GM12878 (cell line): ENCODE results near the gene MANBA. TPM values are rescaled to one million over a fixed set of nuclear protein-coding genes. Genes with fewer than 3 reads are reported as not detected.

Experiments used
- ATAC-seq: fragments of 200-7000 bp; cut with Tn5 transposase; 3 replicates; pipeline ENCODE4 v1.9.1; 2020; ENCODE audit warnings: mild to moderate bottlenecking, moderate library complexity
- BruUV-seq: library from RNA; stranded (reverse); fragments of 400-500 nt; replicated peaks from 2 replicates; lab custom pipeline; 2021; lab: Mats Ljungman, UMichigan
- CTCF ChIA-PET: fragments of 300-600 bp; sonication (Branson Sonifier 250); formaldehyde crosslinking; extraction: SDS; loops from one replicate; lab custom pipeline; 2021; ENCODE audit warnings: inconsistent platforms; lab: Yijun Ruan, JAX
- POLR2A ChIA-PET: fragments of 350-600 bp; formaldehyde crosslinking; extraction: SDS; loops from one replicate; lab custom pipeline; 2021; ENCODE audit warnings: inconsistent platforms; lab: Charles Lee
- RAD21 ChIA-PET: fragments of 300-600 bp; sonication (Branson Sonifier 250); formaldehyde crosslinking; loops from one replicate; lab custom pipeline; 2023; ENCODE audit warnings: antibody characterized with exemption; ENCODE audit not compliant: unreplicated experiment; lab: Charles Lee
- SMC1A ChIA-PET: fragments of 300-600 bp; sonication (Branson Sonifier 250); formaldehyde crosslinking; loops from one replicate; lab custom pipeline; 2023; ENCODE audit not compliant: unreplicated experiment, uncharacterized antibody; lab: Charles Lee
- DNase-seq: peaks from one replicate; pipeline ENCODE4 v3.0.0-alpha.2; 2011; ENCODE audit warnings: low read depth, low spot score
- FAIRE-seq: peaks from 3 replicates; lab custom pipeline; 2011; peaks lifted over from hg19 to GRCh38; lab: Jason Lieb, UNC
- H2AFZ ChIP-seq: 2 replicates; pipeline ENCODE4 v1.6.0; 2011; ENCODE audit warnings: low read depth, low read length, control low read depth; ENCODE audit not compliant: control insufficient read depth
- H3K27ac ChIP-seq: 2 replicates; pipeline ENCODE4 v1.5.1; 2011; ENCODE audit warnings: control low read depth; ENCODE audit not compliant: control insufficient read depth, insufficient read depth
- H3K27me3 ChIP-seq, 2 experiments: replicated peaks in 1 of 2; 2 replicates each; pipeline versions ENCODE4 v1.6.0 to v1.6.1; 2011; ENCODE audit warnings: low read length in 1 of 2; ENCODE audit not compliant: control insufficient read depth in 2 of 2, insufficient read depth in 2 of 2
- H3K36me3 ChIP-seq, 2 experiments: 2 replicates each; pipeline ENCODE4 v1.5.1; 2011; ENCODE audit warnings: low read length in 1 of 2; ENCODE audit not compliant: control insufficient read depth in 2 of 2, insufficient read depth in 2 of 2
- H3K4me1 ChIP-seq: 2 replicates; pipeline ENCODE4 v1.6.1; 2011; ENCODE audit warnings: mild to moderate bottlenecking, low read length, moderate library complexity, mixed read lengths; ENCODE audit not compliant: control insufficient read depth, insufficient read depth
- H3K4me2 ChIP-seq: 2 replicates; pipeline ENCODE4 v1.6.0; 2011; ENCODE audit warnings: control low read depth; ENCODE audit not compliant: control insufficient read depth, insufficient read depth
- H3K4me3 ChIP-seq: fragments of 200-600 bp; sonication (generic); 2 replicates; pipeline ENCODE4 v1.5.1; 2016
- H3K79me2 ChIP-seq: 2 replicates; pipeline ENCODE4 v1.6.0; 2011; ENCODE audit warnings: low read length; ENCODE audit not compliant: control insufficient read depth, insufficient read depth
- H3K9ac ChIP-seq: 2 replicates; pipeline ENCODE4 v1.8.0; 2011; ENCODE audit warnings: low read length, control low read depth, mixed read lengths; ENCODE audit not compliant: control insufficient read depth, insufficient read depth
- H3K9me3 ChIP-seq: replicated peaks from 3 replicates; pipeline ENCODE4 v1.5.1; 2011; ENCODE audit warnings: mild to moderate bottlenecking, low read length; ENCODE audit not compliant: control insufficient read depth, insufficient read depth
- H4K20me1 ChIP-seq: 2 replicates; pipeline ENCODE4 v1.6.0; 2011; ENCODE audit not compliant: control insufficient read depth, insufficient read depth
- EED ChIP-seq: sonication (generic); IDR thresholded peaks from 2 replicates; pipeline ENCODE4 v1.6.1; 2016; ENCODE audit warnings: antibody characterized with exemption, low read depth
- EGR1 ChIP-seq, 2 experiments: IDR thresholded peaks; 1 replicate in 1 of 2; 2 replicates in 1 of 2; pipeline ENCODE4 v1.6.1; 2011 to 2012; ENCODE audit warnings: low read depth in 2 of 2, low read length in 2 of 2, borderline replicate concordance in 1 of 2, mild to moderate bottlenecking in 1 of 2, moderate library complexity in 1 of 2
- EP300 ChIP-seq, 2 experiments: fragments of 150-350 bp in 1 of 2; IDR thresholded peaks; 2 replicates each; pipeline ENCODE4 v1.6.1; 2011 to 2012; ENCODE audit warnings: low read depth in 2 of 2, low read length in 2 of 2, borderline replicate concordance in 1 of 2, improper control_type of control experiment in 1 of 2, inconsistent platforms in 1 of 2; ENCODE audit not compliant: control insufficient read depth in 1 of 2
- HDAC6 ChIP-seq: fragments of 200-600 bp; sonication (generic); IDR thresholded peaks from one replicate; pipeline ENCODE4 v1.8.0; 2017; ENCODE audit warnings: antibody characterized with exemption; ENCODE audit not compliant: unreplicated experiment
- HSF1 ChIP-seq: fragments of 150-350 bp; IDR thresholded peaks from 2 replicates; pipeline ENCODE4 v1.6.1; 2014; ENCODE audit warnings: mild to moderate bottlenecking, low read depth, low read length
- PKNOX1 ChIP-seq: fragments of 450-650 bp; IDR thresholded peaks from 2 replicates; pipeline ENCODE4 v1.6.1; 2016; ENCODE audit warnings: mild to moderate bottlenecking
- RFX5 ChIP-seq: IDR thresholded peaks from 2 replicates; pipeline ENCODE4 v1.6.1; 2011; ENCODE audit warnings: low read depth, low read length, improper control_type of control experiment
- SREBF1 ChIP-seq: IDR thresholded peaks from 2 replicates; pipeline ENCODE4 v1.6.1; 2012; ENCODE audit warnings: mild to moderate bottlenecking, low read length
- USF2 ChIP-seq: IDR thresholded peaks from 2 replicates; pipeline ENCODE4 v1.6.1; 2011; ENCODE audit warnings: low read depth, low read length, improper control_type of control experiment, borderline replicate concordance
- WRNIP1 ChIP-seq: IDR thresholded peaks from 2 replicates; pipeline ENCODE4 v1.6.1; 2011; ENCODE audit warnings: low read depth, low read length, improper control_type of control experiment, borderline replicate concordance
- WGBS: methylation state at CpG from one replicate; pipeline ENCODE4 v1.1.6; 2016; ENCODE audit warnings: low lambda C conversion rate; ENCODE audit not compliant: insufficient replicate concordance, insufficient coverage; ENCODE audit errors: missing lambda C conversion rate; 5-methylcytosine and 5-hydroxymethylcytosine counted together
- in situ Hi-C: fragments of 300-500 bp; cut with MboI; formaldehyde crosslinking; loops from 9 replicates; pipeline ENCODE4 v1.14.3; 2018; ENCODE audit warnings: mixed read lengths
- intact Hi-C: fragments of 100-400 bp; cut with micrococcal nuclease; formaldehyde crosslinking; loops from one replicate; pipeline ENCODE4 v1.14.2; 2022; ENCODE audit not compliant: unreplicated experiment
- polyA plus RNA-seq, 11 experiments: library from polyadenylated mRNA; depleted of rRNA in 4 of 11; unstranded in 6 of 11; stranded (reverse) in 5 of 11; fragments of >200 nt; fragmentation: Nextera tagmentation in 4 of 11; fragmentation: Illumina TruSeq in 1 of 11; extraction: Ambion mirVana in 4 of 11; extraction: Trizol in 1 of 11; gene quantifications; 1 replicate in 1 of 11; 2 replicates in 10 of 11; pipeline versions ENCODE4 v1.2.1 to v1.2.3, GENCODE V29; 2011 to 2016; ENCODE audit warnings: inconsistent platforms in 2 of 11, missing spikeins in 2 of 11, low read depth in 1 of 11
- total RNA-seq, 4 experiments: library from RNA; depleted of rRNA in 3 of 4; stranded (reverse); fragments of >200 nt in 3 of 4; fragmentation: Illumina TruSeq in 1 of 4; extraction: Trizol in 1 of 4; gene quantifications; 2 replicates each; pipeline versions ENCODE4 v1.2.1 to v1.2.3, GENCODE V29; 2013 to 2021

Gene MANBA
- total and polyA plus RNA-seq, 10 of the 15 experiments (the other 5 are each of a cell fraction or from before 2014, with no cell fraction given): 3.8 to 19.0 (median 12.5) TPM

GRCh38 chr4:102692474-102692873 lies 68.3 kb downstream of the MANBA start:
- SMC1A ChIA-PET: interaction anchor here (0.8 to 1.0 kb wide), 2 partner anchors 12 to 64 kb away, joined by 4 to 6 read pairs; no protein-coding TSS in a partner anchor
- peaks cover 0 to 6% of the 10 kb centered on the region in 2 experiments; a peak in 2 of 4 replicates for H3K36me3 ChIP-seq
- H3K4me3 ChIP-seq: no peak overlapping the region
- CTCF ChIA-PET: interaction anchor here (0.8 to 1.1 kb wide), 2 partner anchors 25 to 317 kb away, joined by 3 read pairs; no protein-coding TSS in a partner anchor
- in situ Hi-C loops (no loop called here), intact Hi-C loops (no loop called here)
- H3K9ac ChIP-seq: no peak overlapping the region
- TF ChIP-seq HDAC6 (no peak), RFX5 (no peak), SREBF1 (no peak), WRNIP1 (no peak), PKNOX1 (no peak), EED (no peak), HSF1 (no peak), EP300 (IDR thresholded peaks at IDR 0.05; ENCODE audit: borderline replicate concordance in 1 of 2, control insufficient read depth in 1 of 2, low read depth in 2 of 2, low read length in 2 of 2) (no peak), EGR1 (IDR thresholded peaks at IDR 0.05; ENCODE audit: borderline replicate concordance in 1 of 2, low read depth in 2 of 2, low read length in 2 of 2) (no peak), USF2 (no peak)
- FAIRE-seq: no peak
- POLR2A ChIA-PET: interaction anchor here (0.7 kb wide), 1 partner anchor 100 kb away, joined by 3 read pairs; no protein-coding TSS in a partner anchor
- ATAC-seq: no peak
- peaks cover 9% of the 10 kb centered on the region for H3K4me1 ChIP-seq
- H3K4me2 ChIP-seq: no peak overlapping the region
- no peaks in the 10 kb centered on the region for H3K9me3 ChIP-seq
- no peak for DNase-seq
- 65% methylated on average over 3 of the region's 3 CpGs for WGBS
- no peak overlapping the region for H3K27ac ChIP-seq
- RAD21 ChIA-PET: no interaction called here
- no peaks in the 10 kb centered on the region for H3K27me3 ChIP-seq
- BruUV-seq: no TSS peak
- no peaks in the 10 kb centered on the region for H4K20me1 ChIP-seq
- H2AFZ ChIP-seq: no peak overlapping the region
- no peaks in the 10 kb centered on the region; the same call in 1 of the 2 replicates for H3K79me2 ChIP-seq
